DOHH2 (cell line): ENCODE data around the gene SPINT1.

Experiments used
- EZH2phosphoT487 ChIP-seq: fragments of 200-600 bp; sonication (generic); IDR thresholded peaks from 2 replicates; pipeline ENCODE4 v1.6.1; 2017; ENCODE audit warnings: borderline replicate concordance, mild to moderate bottlenecking, antibody characterized with exemption, low read length, moderate library complexity, mixed read lengths
- TF ChIP-seq, protein P1 (sequence below): fragments of 200-600 bp; sonication (generic); IDR thresholded peaks from one replicate; pipeline ENCODE4 v1.5.1; 2014; ENCODE audit warnings: antibody characterized with exemption, mild to moderate bottlenecking, low read depth, low read length; ENCODE audit not compliant: poor library complexity, severe bottlenecking

DNA sequence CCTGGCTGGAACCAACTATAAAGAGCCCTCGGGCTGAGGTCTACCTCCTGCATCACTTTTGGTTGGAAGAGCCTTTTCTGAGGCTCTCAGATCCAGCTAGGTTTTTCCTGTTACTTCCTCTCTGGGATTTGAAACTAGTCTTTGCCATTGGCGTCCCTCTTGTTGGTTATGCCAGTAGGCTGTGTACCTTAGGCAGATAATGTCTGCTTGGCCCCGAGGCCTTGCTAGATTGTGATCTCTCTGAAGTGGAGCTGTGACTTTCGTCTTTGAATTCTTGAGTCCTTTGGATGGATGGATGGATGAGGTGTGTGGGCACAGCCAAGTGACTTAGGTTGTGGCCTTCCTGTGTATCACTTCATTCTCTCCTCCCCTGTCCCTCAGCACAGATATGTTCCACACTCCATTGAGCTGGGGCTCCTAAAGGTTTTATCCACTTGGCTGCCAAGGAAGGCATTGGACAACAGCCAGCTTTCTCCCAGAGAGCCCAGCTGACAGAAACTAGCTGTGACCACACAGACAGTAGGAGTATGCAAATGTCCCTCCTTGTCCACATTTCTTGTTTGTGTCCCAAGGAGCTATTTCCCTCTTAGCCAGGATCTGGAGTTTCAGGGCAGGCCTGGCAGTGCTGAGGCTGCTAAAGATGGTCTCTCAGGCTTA is 28.7 kb upstream of the SPINT1 start:
- TF ChIP-seq, protein P1, sequence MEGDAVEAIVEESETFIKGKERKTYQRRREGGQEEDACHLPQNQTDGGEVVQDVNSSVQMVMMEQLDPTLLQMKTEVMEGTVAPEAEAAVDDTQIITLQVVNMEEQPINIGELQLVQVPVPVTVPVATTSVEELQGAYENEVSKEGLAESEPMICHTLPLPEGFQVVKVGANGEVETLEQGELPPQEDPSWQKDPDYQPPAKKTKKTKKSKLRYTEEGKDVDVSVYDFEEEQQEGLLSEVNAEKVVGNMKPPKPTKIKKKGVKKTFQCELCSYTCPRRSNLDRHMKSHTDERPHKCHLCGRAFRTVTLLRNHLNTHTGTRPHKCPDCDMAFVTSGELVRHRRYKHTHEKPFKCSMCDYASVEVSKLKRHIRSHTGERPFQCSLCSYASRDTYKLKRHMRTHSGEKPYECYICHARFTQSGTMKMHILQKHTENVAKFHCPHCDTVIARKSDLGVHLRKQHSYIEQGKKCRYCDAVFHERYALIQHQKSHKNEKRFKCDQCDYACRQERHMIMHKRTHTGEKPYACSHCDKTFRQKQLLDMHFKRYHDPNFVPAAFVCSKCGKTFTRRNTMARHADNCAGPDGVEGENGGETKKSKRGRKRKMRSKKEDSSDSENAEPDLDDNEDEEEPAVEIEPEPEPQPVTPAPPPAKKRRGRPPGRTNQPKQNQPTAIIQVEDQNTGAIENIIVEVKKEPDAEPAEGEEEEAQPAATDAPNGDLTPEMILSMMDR, result no peak
- TF ChIP-seq EZH2phosphoT487, result no peak
